HepG2 (cell line): ENCODE results near the gene ARHGAP9. TPM values are rescaled to one million over a fixed set of nuclear protein-coding genes. Genes with fewer than 3 reads are reported as not detected.

Experiments used
- ATM ChIP-seq: fragments of 450-650 bp; IDR thresholded peaks from 2 replicates; pipeline ENCODE4 v1.7.1; 2017; ENCODE audit warnings: mild to moderate bottlenecking, borderline replicate concordance
- ATRX ChIP-seq: sonication (generic); formaldehyde crosslinking; IDR thresholded peaks from 2 replicates; pipeline ENCODE4 v1.4.0; 2020; ENCODE audit warnings: missing genetic modification reagents, borderline replicate concordance
- CENPT ChIP-seq: sonication (generic); formaldehyde crosslinking; IDR thresholded peaks from 2 replicates; pipeline ENCODE4 v1.8.0; 2022; ENCODE audit warnings: low read depth, mild to moderate bottlenecking, moderate library complexity, missing genetic modification reagents
- HNRNPUL1 ChIP-seq: fragments of 200-400 bp; formaldehyde crosslinking; IDR thresholded peaks from 2 replicates; pipeline ENCODE4 v1.6.1; 2017; ENCODE audit warnings: low read depth, mild to moderate bottlenecking, low read length, moderate library complexity
- KLF16 ChIP-seq, 2 experiments: sonication (generic) in 1 of 2; formaldehyde crosslinking in 1 of 2; IDR thresholded peaks; 2 replicates each; pipeline versions ENCODE4 v1.6.1 to v1.8.0; 2016 to 2023; ENCODE audit warnings: missing genetic modification reagents in 2 of 2, missing compliant biosample characterization in 1 of 2
- MXI1 ChIP-seq: IDR thresholded peaks from 3 replicates; pipeline ENCODE4 v1.6.1; 2012; ENCODE audit warnings: low read depth, low read length, inconsistent platforms, borderline replicate concordance
- NCOA1 ChIP-seq: sonication (generic); formaldehyde crosslinking; IDR thresholded peaks from 2 replicates; pipeline ENCODE4 v1.9.0; 2021; ENCODE audit warnings: missing genetic modification reagents
- RBM39 ChIP-seq: fragments of 200-400 bp; formaldehyde crosslinking; IDR thresholded peaks from one replicate; pipeline ENCODE4 v1.6.1; 2018; ENCODE audit warnings: antibody characterized with exemption, mild to moderate bottlenecking, low read depth, low read length; ENCODE audit not compliant: poor library complexity, severe bottlenecking
- REPIN1 ChIP-seq: sonication (generic); formaldehyde crosslinking; IDR thresholded peaks from 2 replicates; pipeline ENCODE4 v1.8.0; 2022; ENCODE audit warnings: missing genetic modification reagents, low read depth, mild to moderate bottlenecking, borderline replicate concordance
- SALL1 ChIP-seq: sonication (generic); formaldehyde crosslinking; IDR thresholded peaks from 2 replicates; pipeline ENCODE4 v1.8.0; 2022; ENCODE audit warnings: mild to moderate bottlenecking, missing genetic modification reagents
- TFDP1 ChIP-seq: IDR thresholded peaks from 2 replicates; pipeline ENCODE4 v1.6.1; 2016; ENCODE audit warnings: missing compliant biosample characterization, missing genetic modification reagents, borderline replicate concordance
- THAP8 ChIP-seq: sonication (generic); formaldehyde crosslinking; IDR thresholded peaks from 2 replicates; pipeline ENCODE4 v1.5.1; 2020; ENCODE audit warnings: missing genetic modification reagents, mild to moderate bottlenecking, borderline replicate concordance
- ZNF446 ChIP-seq: sonication (generic); formaldehyde crosslinking; IDR thresholded peaks from 2 replicates; pipeline ENCODE4 v1.5.0; 2020; ENCODE audit warnings: mild to moderate bottlenecking, missing genetic modification reagents
- ZNF577 ChIP-seq: sonication (generic); formaldehyde crosslinking; IDR thresholded peaks from 2 replicates; pipeline ENCODE4 v1.4.0; 2020; ENCODE audit warnings: mild to moderate bottlenecking, low read depth, missing genetic modification reagents, borderline replicate concordance
- ZNF607 ChIP-seq: sonication (generic); formaldehyde crosslinking; IDR thresholded peaks from 2 replicates; pipeline ENCODE4 v1.5.1; 2020; ENCODE audit warnings: missing genetic modification reagents, mild to moderate bottlenecking, borderline replicate concordance
- ZNF619 ChIP-seq: sonication (generic); formaldehyde crosslinking; IDR thresholded peaks from 2 replicates; pipeline ENCODE4 v1.4.0; 2020; ENCODE audit warnings: mild to moderate bottlenecking, missing genetic modification reagents
- ZNF768 ChIP-seq: sonication (generic); formaldehyde crosslinking; IDR thresholded peaks from 2 replicates; pipeline ENCODE4 v1.4.0; 2020; ENCODE audit warnings: missing genetic modification reagents
- ZSCAN29 ChIP-seq: sonication (generic); formaldehyde crosslinking; conservative IDR thresholded peaks from 2 replicates; pipeline ENCODE4 v1.4.0; 2020; ENCODE audit warnings: mild to moderate bottlenecking, missing genetic modification reagents
- polyA plus RNA-seq, 8 experiments: library from polyadenylated mRNA; depleted of rRNA in 3 of 8; stranded (reverse) in 7 of 8; unstranded in 1 of 8; fragments of >200 nt; fragmentation: Illumina TruSeq in 4 of 8; extraction: Trizol in 4 of 8; gene quantifications; 2 replicates each; pipeline versions ENCODE4 v1.2.1 to v1.2.3, GENCODE V29; 2011 to 2016; ENCODE audit warnings: low read depth in 4 of 8, missing spikeins in 1 of 8, mixed read lengths in 1 of 8; ENCODE audit not compliant: insufficient read depth in 1 of 8
- total RNA-seq, 5 experiments: library from RNA; depleted of rRNA; stranded (reverse); fragments of >200 nt; fragmentation: Illumina TruSeq; extraction: Trizol; gene quantifications; 2 replicates each; pipeline ENCODE4 v1.2.3, GENCODE V29; 2016; ENCODE audit warnings: low read depth in 1 of 5
- TF ChIP-seq, protein P1 (sequence below): sonication (generic); formaldehyde crosslinking; IDR thresholded peaks from 2 replicates; pipeline ENCODE4 v1.8.1; 2023; ENCODE audit warnings: missing genetic modification reagents, inconsistent platforms, borderline replicate concordance

Gene ARHGAP9
- total and polyA plus RNA-seq, 2 of the 13 experiments (the other 11 are each of a cell fraction or from before 2014, with no cell fraction given): 0.18 to 1.2 TPM

GRCh38 chr12:57454566-57455373, 24.9 kb downstream of the ARHGAP9 start, which contains the start of gene INHBE (continued):
- peak; percentile 44; the same call in 1 of the 2 replicates for TF ChIP-seq TFDP1
- peak; percentile 45; the same call in 1 of the 2 replicates for TF ChIP-seq ZNF768
- no peak for TF ChIP-seq HNRNPUL1
- TF ChIP-seq, protein P1, sequence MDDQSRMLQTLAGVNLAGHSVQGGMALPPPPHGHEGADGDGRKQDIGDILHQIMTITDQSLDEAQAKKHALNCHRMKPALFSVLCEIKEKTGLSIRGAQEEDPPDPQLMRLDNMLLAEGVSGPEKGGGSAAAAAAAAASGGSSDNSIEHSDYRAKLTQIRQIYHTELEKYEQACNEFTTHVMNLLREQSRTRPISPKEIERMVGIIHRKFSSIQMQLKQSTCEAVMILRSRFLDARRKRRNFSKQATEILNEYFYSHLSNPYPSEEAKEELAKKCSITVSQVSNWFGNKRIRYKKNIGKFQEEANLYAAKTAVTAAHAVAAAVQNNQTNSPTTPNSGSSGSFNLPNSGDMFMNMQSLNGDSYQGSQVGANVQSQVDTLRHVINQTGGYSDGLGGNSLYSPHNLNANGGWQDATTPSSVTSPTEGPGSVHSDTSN (CRISPR knock-in tag): no peak
- TF ChIP-seq ZNF619: peak; percentile 63
- peak; percentile 76 for TF ChIP-seq REPIN1 (CRISPR knock-in tag)
- TF ChIP-seq CENPT: no peak
- TF ChIP-seq ZNF577: no peak
- TF ChIP-seq ZSCAN29 (CRISPR knock-in tag): 0 out of 2 replicates have a peak, but pooled peaks have one; percentile 39
- no peak for TF ChIP-seq THAP8 (CRISPR knock-in tag)
- no peak for TF ChIP-seq ATRX (CRISPR knock-in tag)
- peak in 1 of 2 experiments; percentile 33; a peak in 1 of 4 replicates for TF ChIP-seq KLF16 (CRISPR knock-in tag; IDR thresholded peaks at IDR 0.05)
- peak; percentile 94 for TF ChIP-seq SALL1 (CRISPR knock-in tag)
- TF ChIP-seq ZNF446 (CRISPR knock-in tag): no peak
- no peak for TF ChIP-seq ATM
- TF ChIP-seq NCOA1 (CRISPR knock-in tag): peak; percentile 53; the same call in 1 of the 2 replicates
- peak; percentile 92; the same call in 2 of the 3 replicates for TF ChIP-seq MXI1
- peak; percentile 60 for TF ChIP-seq RBM39
- TF ChIP-seq ZNF607: 0 out of 2 replicates have a peak, but pooled peaks have one; percentile 57
